ENCODE measurements around the gene FOXF1.

- TF ChIP-seq CTCF (IDR thresholded peaks at IDR 0.05) = no peak
- TF ChIP-seq POLR2A (IDR thresholded peaks at IDR 0.05) = no peak
These were observed 43.0 kb downstream of the FOXF1 start for GRCh38 chr16:86553356-86553755.

Data from right lobe of liver (tissue), 4 donors.